GM21515 (cell line): ENCODE results near the gene SAA2.

Experiments
- ATAC-seq: cut with Tn5 transposase; IDR thresholded peaks from one replicate; pipeline ENCODE4 v1.9.1; 2021; ENCODE audit not compliant: unreplicated experiment

SAA2 gene

GRCh38 chr11:18253233-18253632 lies 4.8 kb upstream of the SAA2 start:
- no peak for ATAC-seq

GRCh38 chr11:18247191-18247581 lies 1.3 kb downstream of the SAA2 start:
- ATAC-seq, result peak; percentile 18

GRCh38 chr11:18246379-18247190 lies 1.9 kb downstream of the SAA2 start:
- peak; percentile 76 for ATAC-seq

GRCh38 chr11:18245396-18245795 lies 3.1 kb downstream of the SAA2 start:
- no peak for ATAC-seq

GRCh38 chr11:18243783-18244362 lies 4.6 kb downstream of the SAA2 start:
- ATAC-seq, result no peak

- no peak for ATAC-seq
Measured at GRCh38 chr11:18239655-18240054, 8.8 kb downstream of the SAA2 start.

GRCh38 chr11:18236664-18237356 lies 11.7 kb downstream of the SAA2 start, which contains the start of gene SAA4:
Gene SAA4 (minus strand): TSS chr11:18236802. CDS start chr11:18235926, 876 bp downstream.
- ATAC-seq, result no peak

- ATAC-seq, result no peak
Measured at GRCh38 chr11:18235394-18236334, 12.8 kb downstream of the SAA2 start.

GRCh38 chr11:18233912-18234311 lies 14.6 kb downstream of the SAA2 start:
- no peak for ATAC-seq

- ATAC-seq, result no peak
Measured at GRCh38 chr11:18230859-18231258, 17.6 kb downstream of the SAA2 start.

GRCh38 chr11:18229501-18229900 lies 19.0 kb downstream of the SAA2 start:
- ATAC-seq, result peak; percentile 95

GRCh38 chr11:18225913-18226312 lies 22.6 kb downstream of the SAA2 start:
- ATAC-seq, result no peak

- no peak for ATAC-seq
Measured at GRCh38 chr11:18223591-18224387, 24.7 kb downstream of the SAA2 start.

GRCh38 chr11:18222814-18223421 lies 25.6 kb downstream of the SAA2 start:
- no peak for ATAC-seq

- ATAC-seq, result no peak
Measured at GRCh38 chr11:18221274-18221876, 27.1 kb downstream of the SAA2 start.

- ATAC-seq, result no peak
Measured at GRCh38 chr11:18209058-18209457, 39.4 kb downstream of the SAA2 start.

GRCh38 chr11:18204771-18205170 lies 43.7 kb downstream of the SAA2 start:
- no peak for ATAC-seq

GRCh38 chr11:18204220-18204619 lies 44.2 kb downstream of the SAA2 start:
- no peak for ATAC-seq

- ATAC-seq, result no peak
Measured at GRCh38 chr11:18203723-18204122, 44.7 kb downstream of the SAA2 start.
